Omental fat pad (tissue), 4 donors: Measurements from ENCODE around the gene CARD11. TPM values are rescaled to one million over a fixed set of nuclear protein-coding genes. Genes with fewer than 3 reads are reported as not detected.

ENCODE experiments used
- ATAC-seq: fragments of 150-250 bp; one replicate; pipeline ENCODE4 v1.9.1; 2016; ENCODE audit warnings: mild to moderate bottlenecking, moderate library complexity; ENCODE audit not compliant: low FRiP score
- DNase-seq: peaks from one replicate; pipeline ENCODE4 v3.0.0-alpha.2; 2019; ENCODE audit warnings: low spot score
- CTCF ChIP-seq, 3 donors: fragments of 450-650 bp; IDR thresholded peaks; one replicate each; pipeline ENCODE4 v1.5.1; 2016 to 2017; ENCODE audit warnings: antibody characterized with exemption in 3 of 3, mild to moderate bottlenecking in 3 of 3, moderate library complexity in 2 of 3
- total RNA-seq, 4 donors: library from RNA; depleted of rRNA; stranded (reverse); fragments of >200 nt; gene quantifications; one replicate each; pipeline ENCODE4 v1.1.0, GENCODE V29; 2016

Gene CARD11
- total RNA-seq, 4 donors from 2014 or later, result 0.75 to 1.4 (median 1.0) TPM

- DNase-seq (no peak), ATAC-seq (no peak)
- TF ChIP-seq CTCF (IDR thresholded peaks at IDR 0.05), result no peak
Measured at GRCh38 chr7:2986561-2986960, 57.1 kb downstream of the CARD11 start.

DNA sequence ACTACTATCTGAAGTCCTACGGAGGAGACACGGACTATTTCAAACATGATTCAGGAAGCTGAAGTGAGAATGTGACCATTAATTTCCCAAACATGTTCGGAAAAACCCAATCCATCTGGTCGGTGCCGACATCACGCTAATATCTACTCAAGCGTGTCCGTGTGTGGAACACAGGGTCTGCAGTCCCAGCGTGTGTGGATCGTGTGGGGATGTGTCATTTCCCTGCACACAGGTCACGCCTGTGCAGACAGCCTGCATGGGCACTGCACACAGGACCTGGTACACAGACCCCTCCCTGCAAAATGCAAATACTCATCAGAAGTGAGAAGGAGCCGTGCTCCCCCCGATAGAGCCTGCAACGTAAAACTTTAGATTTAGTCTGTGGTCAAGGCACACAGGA is 57.8 kb downstream of the CARD11 start:
- DNase-seq, result no peak
- TF ChIP-seq CTCF (IDR thresholded peaks at IDR 0.05), result no peak

GRCh38 chr7:2984091-2984490 is 59.6 kb downstream of the CARD11 start:
- ATAC-seq, result no peak
- no peak for TF ChIP-seq CTCF (IDR thresholded peaks at IDR 0.05)
- no peak for DNase-seq

More for the DNA sequence above, 57.8 kb downstream of the CARD11 start:
- no peak for ATAC-seq

DNA sequence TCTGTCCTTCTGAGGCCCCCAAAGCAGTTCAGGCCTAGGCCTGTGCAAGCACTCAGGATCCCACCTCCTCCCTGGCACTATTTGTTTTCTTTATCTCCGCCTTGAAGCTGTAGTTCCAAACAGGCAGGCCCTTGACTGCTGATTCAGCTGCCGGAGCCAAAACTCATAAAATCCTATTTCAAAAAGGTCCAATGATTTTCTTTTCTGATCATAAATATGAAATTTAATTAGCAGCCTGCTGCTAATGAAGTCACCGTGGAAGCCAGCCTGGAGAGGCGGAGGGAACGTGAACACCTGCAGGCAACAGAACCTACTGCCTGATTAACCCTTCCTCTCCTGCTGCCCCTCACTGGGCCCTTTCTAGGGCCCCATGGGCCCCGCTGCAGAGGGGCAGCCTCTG is 60.1 kb downstream of the CARD11 start:
- DNase-seq (no peak), ATAC-seq (no peak)
- no peak for TF ChIP-seq CTCF (IDR thresholded peaks at IDR 0.05)

DNA sequence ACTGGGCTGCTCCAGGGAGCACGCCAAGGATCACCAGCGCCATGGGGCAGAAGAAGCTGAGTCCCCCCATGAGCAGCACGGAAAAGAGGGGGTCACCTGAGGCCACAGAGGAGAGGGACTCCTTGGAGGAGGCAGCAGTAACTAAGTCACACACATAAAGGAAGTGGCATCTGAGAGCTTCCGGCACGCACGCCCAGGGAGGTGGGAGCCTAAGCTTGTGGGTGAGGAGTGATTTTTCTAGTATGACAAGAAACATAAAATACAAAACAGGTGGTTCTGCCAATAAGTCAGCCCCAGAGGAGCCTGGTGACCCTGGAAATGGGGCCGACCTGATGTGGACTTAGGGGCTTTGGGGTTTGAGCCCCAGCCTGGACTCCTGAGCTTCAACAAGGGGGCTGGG is 60.8 kb downstream of the CARD11 start:
- TF ChIP-seq CTCF (IDR thresholded peaks at IDR 0.05), result no peak
- DNase-seq (no peak), ATAC-seq (no peak)

GRCh38 chr7:2982401-2982800 is 61.3 kb downstream of the CARD11 start:
- no peak for DNase-seq
- no peak for TF ChIP-seq CTCF (IDR thresholded peaks at IDR 0.05)
- ATAC-seq, result no peak

- TF ChIP-seq CTCF (IDR thresholded peaks at IDR 0.05), result no peak
- DNase-seq (no peak), ATAC-seq (no peak)
Measured at GRCh38 chr7:2981103-2981480, 62.6 kb downstream of the CARD11 start.
